K562 (cell line): ENCODE data around the gene S100A3. TPM values are rescaled to one million over a fixed set of nuclear protein-coding genes. Genes with fewer than 3 reads are reported as not detected.

ENCODE experiments used
- ATAC-seq: fragments of 200-7000 bp; cut with Tn5 transposase; 3 replicates; pipeline ENCODE4 v1.9.1; 2020; ENCODE audit warnings: moderate library complexity
- BruUV-seq: library from RNA; stranded (reverse); fragments of 400-500 nt; replicated peaks from 2 replicates; lab custom pipeline; 2021; lab: Mats Ljungman, UMichigan
- CTCF ChIA-PET: fragments of 300-600 bp; formaldehyde crosslinking; extraction: SDS; loops from one replicate; lab custom pipeline; 2021; ENCODE audit warnings: low intra/inter-chr PET ratio; lab: Yijun Ruan, JAX
- POLR2A ChIA-PET: fragments of 300-600, 350-650 bp; sonication (Branson Sonifier 250); formaldehyde crosslinking; extraction: SDS; loops from one replicate; lab custom pipeline; 2021; ENCODE audit warnings: antibody characterized with exemption, inconsistent platforms; lab: Yijun Ruan, JAX
- DNase-seq, 4 experiments: peaks; one replicate each; pipeline versions ENCODE4 v3.0.0 to v3.0.0-alpha.2; 2011 to 2018; ENCODE audit warnings: low spot score in 3 of 4, mixed read lengths in 3 of 4; ENCODE audit errors: extremely low read depth in 1 of 4
- FAIRE-seq: peaks from 2 replicates; lab custom pipeline; 2011; peaks lifted over from hg19 to GRCh38; lab: Jason Lieb, UNC
- H2AFZ ChIP-seq: 2 replicates; pipeline ENCODE4 v1.6.0; 2011; ENCODE audit warnings: low read depth, low read length, control low read depth, inconsistent platforms
- H3K27ac ChIP-seq: fragments of 200-600 bp; 3 replicates; pipeline ENCODE4 v1.8.0; 2011; ENCODE audit warnings: low read depth, mild to moderate bottlenecking, control low read depth, inconsistent platforms, low read length, moderate library complexity, mixed read lengths; ENCODE audit errors: extremely low read depth
- H3K27me3 ChIP-seq, 2 experiments: fragments of 300-600 bp in 1 of 2; 2 replicates in 1 of 2; 3 replicates in 1 of 2; pipeline versions ENCODE4 v1.6.0 to v1.8.0; 2011; ENCODE audit warnings: inconsistent platforms in 2 of 2, low read length in 2 of 2, mild to moderate bottlenecking in 1 of 2, mixed read lengths in 1 of 2, moderate library complexity in 1 of 2; ENCODE audit not compliant: control insufficient read depth in 2 of 2, insufficient read depth in 2 of 2
- H3K36me3 ChIP-seq: fragments of 300-600 bp; 3 replicates; pipeline ENCODE4 v1.8.0; 2011; ENCODE audit warnings: mild to moderate bottlenecking, low read length, inconsistent platforms; ENCODE audit not compliant: control insufficient read depth, insufficient read depth
- H3K4me1 ChIP-seq, 2 experiments: fragments of 200-600 bp in 1 of 2; replicated peaks in 1 of 2; 2 replicates in 1 of 2; 3 replicates in 1 of 2; pipeline versions ENCODE4 v1.5.1 to v1.8.0; 2011; ENCODE audit warnings: inconsistent platforms in 2 of 2, low read length in 2 of 2, mild to moderate bottlenecking in 1 of 2, mixed read lengths in 1 of 2, moderate library complexity in 1 of 2; ENCODE audit not compliant: control insufficient read depth in 2 of 2, insufficient read depth in 2 of 2
- H3K4me2 ChIP-seq: 2 replicates; pipeline ENCODE4 v1.6.1; 2011; ENCODE audit warnings: low read length, control low read depth, inconsistent platforms, mixed read lengths; ENCODE audit not compliant: insufficient read depth
- H3K4me3 ChIP-seq: fragments of 200-600 bp; sonication (generic), shearing (Covaris generic); 2 replicates; pipeline ENCODE4 v1.5.1; 2016; ENCODE audit warnings: control low read depth, inconsistent platforms
- H3K79me2 ChIP-seq: fragments of 200-600 bp; 3 replicates; pipeline ENCODE4 v1.8.0; 2011; ENCODE audit warnings: low read length, inconsistent platforms; ENCODE audit not compliant: control insufficient read depth, insufficient read depth
- H3K9ac ChIP-seq, 2 experiments: 2 replicates each; pipeline versions ENCODE4 v1.6.0 to v1.6.1; 2011; ENCODE audit warnings: low read depth in 2 of 2, low read length in 2 of 2, control low read depth in 1 of 2, inconsistent platforms in 1 of 2, mild to moderate bottlenecking in 1 of 2, mixed read lengths in 1 of 2; ENCODE audit not compliant: insufficient read depth in 1 of 2
- H3K9me1 ChIP-seq: one replicate; pipeline ENCODE4 v1.6.0; 2011; ENCODE audit warnings: inconsistent platforms, mild to moderate bottlenecking, low read length, moderate library complexity; ENCODE audit not compliant: control insufficient read depth, insufficient read depth
- H3K9me3 ChIP-seq: replicated peaks from 2 replicates; pipeline ENCODE4 v1.5.1; 2011; ENCODE audit warnings: low read depth, low read length, inconsistent platforms; ENCODE audit not compliant: control insufficient read depth, insufficient read depth
- H4K20me1 ChIP-seq: replicated peaks from 2 replicates; pipeline ENCODE4 v1.6.1; 2011; ENCODE audit warnings: low read length, inconsistent platforms, mixed read lengths; ENCODE audit not compliant: control insufficient read depth, insufficient read depth
- ARID3B ChIP-seq: fragments of 250-450 bp; sonication (Bioruptor Pico); IDR thresholded peaks from 2 replicates; pipeline ENCODE4 v1.4.0; 2020; ENCODE audit warnings: borderline replicate concordance
- CTBP1 ChIP-seq: fragments of 450-650 bp; IDR thresholded peaks from 2 replicates; pipeline ENCODE4 v1.6.1; 2016; ENCODE audit warnings: borderline replicate concordance
- MYNN ChIP-seq, 2 experiments: sonication (generic); formaldehyde crosslinking in 1 of 2; IDR thresholded peaks; 2 replicates each; pipeline versions ENCODE4 v1.5.0 to v1.6.1; 2016 to 2020; ENCODE audit warnings: antibody characterized with exemption in 1 of 2, missing genetic modification reagents in 1 of 2
- PKNOX1 ChIP-seq: fragments of 450-650 bp; IDR thresholded peaks from 2 replicates; pipeline ENCODE4 v1.6.1; 2016
- SPI1 ChIP-seq: IDR thresholded peaks from 2 replicates; pipeline ENCODE4 v1.6.1; 2011; ENCODE audit warnings: low read depth, low read length, control low read depth, borderline replicate concordance
- ZBTB9 ChIP-seq: fragments of 450-650 bp; formaldehyde crosslinking; IDR thresholded peaks from 2 replicates; pipeline ENCODE4 v1.4.0; 2020; ENCODE audit warnings: mild to moderate bottlenecking, moderate library complexity
- ZEB2 ChIP-seq: fragments of 450-650 bp; IDR thresholded peaks from 2 replicates; pipeline ENCODE4 v1.6.1; 2016
- WGBS: fragments of 100-300 bp; shearing (Covaris generic); methylation state at CpG from one replicate; pipeline ENCODE4 v1.1.6; 2016; ENCODE audit warnings: low coverage, mixed read lengths; ENCODE audit not compliant: insufficient coverage; ENCODE audit errors: missing lambda C conversion rate; 5-methylcytosine and 5-hydroxymethylcytosine counted together
- in situ Hi-C: fragments of 300-500 bp; cut with MboI; formaldehyde crosslinking; loops from 4 replicates; pipeline ENCODE4 v1.15.0; 2018; ENCODE audit warnings: inconsistent platforms, mixed read lengths
- intact Hi-C: fragments of 100-400 bp; cut with micrococcal nuclease; formaldehyde crosslinking; loops from 2 replicates; pipeline ENCODE4 v1.14.2; 2022
- polyA plus RNA-seq, 8 experiments: library from polyadenylated mRNA; depleted of rRNA in 4 of 8; stranded (reverse) in 5 of 8; unstranded in 3 of 8; fragments of >200 nt; fragmentation: Nextera tagmentation in 2 of 8; fragmentation: Illumina TruSeq in 1 of 8; extraction: Ambion mirVana in 2 of 8; extraction: Trizol in 1 of 8; gene quantifications; 2 replicates each; pipeline versions ENCODE4 v1.2.1 to v1.2.3, GENCODE V29; 2011 to 2014; ENCODE audit warnings: inconsistent platforms in 1 of 8, missing spikeins in 1 of 8
- total RNA-seq, 7 experiments: library from RNA; depleted of rRNA in 6 of 7; stranded (reverse); fragments of >200 nt in 6 of 7; fragmentation: Illumina TruSeq in 2 of 7; extraction: Trizol in 2 of 7; gene quantifications; 2 replicates each; pipeline versions ENCODE4 v1.2.1 to v1.2.3, GENCODE V29; 2011 to 2021; ENCODE audit warnings: low replicate concordance in 1 of 7

S100A3 gene
- total and polyA plus RNA-seq, 9 of the 15 experiments (the other 6 are each of a cell fraction or from before 2014, with no cell fraction given) = 0.08 to 1.7 (median 0.18) TPM; not detected in 4

- TF ChIP-seq ZBTB9 (CRISPR knock-in tag) (no peak), ARID3B (CRISPR knock-in tag) (no peak), ZEB2 (no peak)
- TF ChIP-seq, all 486 proteins: peak for 0
Observed at GRCh38 chr1:153537376-153537730, 11.7 kb downstream of the S100A3 start (continued).

GRCh38 chr1:153536671-153537375 lies 12.2 kb downstream of the S100A3 start:
- ATAC-seq = no peak
- ChIA-PET POLR2A (interaction anchor here (0.9 to 1.0 kb wide), 3 partner anchors 9 to 91 kb away, joined by 3 to 4 read pairs (median 3); partner anchors contain the start of genes S100A1, S100A13 and S100A4), CTCF (interaction anchor here (1.5 kb wide), 1 partner anchor 32 kb away, joined by 5 read pairs; no protein-coding TSS in a partner anchor)
- Histone ChIP-seq H2AFZ (peak overlapping the region; percentile 85), H3K79me2 (no peaks in the 10 kb centered on the region; the same call in 2 of the 3 replicates), H4K20me1 (no peaks in the 10 kb centered on the region), H3K27ac (0 out of 3 replicates have a peak overlapping the region, but pooled peaks have one; percentile 46), H3K9me3 (no peaks in the 10 kb centered on the region), H3K4me2 (peak overlapping the region; percentile 65), H3K4me3 (no peak overlapping the region), H3K27me3 (no peaks in the 10 kb centered on the region), H3K9me1 (no peaks in the 10 kb centered on the region), H3K36me3 (no peaks in the 10 kb centered on the region), H3K4me1 (peaks cover 66 to 67% of the 10 kb centered on the region in 2 experiments), H3K9ac (peak overlapping the region; percentile 30 to 82; a peak in 3 of 4 replicates)
- TF ChIP-seq SPI1 (peak; percentile 67; the same call in 1 of the 2 replicates), MYNN (IDR thresholded peaks at IDR 0.05) (no peak), MYNN (CRISPR knock-in tag; IDR thresholded peaks at IDR 0.05) (no peak), CTBP1 (peak; percentile 24; the same call in 1 of the 2 replicates), PKNOX1 (peak; percentile 48; the same call in 1 of the 2 replicates)
- intact Hi-C loops (no loop called here), in situ Hi-C loops (no loop called here)
- peak in 1 of 4 experiments; percentile 6 for DNase-seq
- no TSS peak for BruUV-seq
- 58% methylated on average over 9 of the region's 9 CpGs for WGBS
- FAIRE-seq = no peak
